Neural cell (in vitro differentiated cells): ENCODE results near the gene HMX1.

Source experiments
- EP300 ChIP-seq: fragments of 450-650 bp; conservative IDR thresholded peaks from 2 replicates; pipeline ENCODE4 v1.6.1; 2014; ENCODE audit warnings: antibody characterized with exemption, mild to moderate bottlenecking, moderate library complexity; ENCODE audit not compliant: poor library complexity, severe bottlenecking
- EZH2 ChIP-seq: fragments of 200-600, 300-800 bp; shearing (Covaris generic), sonication (generic); IDR thresholded peaks from 2 replicates; pipeline ENCODE4 v1.6.1; 2014; ENCODE audit warnings: antibody characterized with exemption, low read length, borderline replicate concordance, mild to moderate bottlenecking; ENCODE audit not compliant: insufficient read depth, poor library complexity, severe bottlenecking
- MXI1 ChIP-seq: fragments of 450-650 bp; conservative IDR thresholded peaks from 2 replicates; pipeline ENCODE4 v1.6.1; 2014; ENCODE audit warnings: antibody characterized with exemption, mild to moderate bottlenecking; ENCODE audit not compliant: poor library complexity, severe bottlenecking
- POLR2AphosphoS5 ChIP-seq: IDR thresholded peaks from 2 replicates; pipeline ENCODE4 v1.6.1; 2012
- REST ChIP-seq: IDR thresholded peaks from 2 replicates; pipeline ENCODE4 v1.6.1; 2012; ENCODE audit warnings: borderline replicate concordance
- SMC3 ChIP-seq: fragments of 450-650 bp; conservative IDR thresholded peaks from 2 replicates; pipeline ENCODE4 v1.6.1; 2014; ENCODE audit warnings: antibody characterized with exemption, mild to moderate bottlenecking, moderate library complexity; ENCODE audit not compliant: poor library complexity
- TAF1 ChIP-seq: IDR thresholded peaks from 2 replicates; pipeline ENCODE4 v1.6.1; 2012; ENCODE audit warnings: low read depth
- TF ChIP-seq, protein P1 (sequence below): fragments of 450-650 bp; IDR thresholded peaks from 2 replicates; pipeline ENCODE4 v1.5.1; 2014; ENCODE audit warnings: antibody characterized with exemption, mild to moderate bottlenecking, moderate library complexity; ENCODE audit not compliant: poor library complexity, severe bottlenecking

GRCh38 chr4:8847331-8847730 is 24.3 kb downstream of the HMX1 start:
- TF ChIP-seq, protein P1, sequence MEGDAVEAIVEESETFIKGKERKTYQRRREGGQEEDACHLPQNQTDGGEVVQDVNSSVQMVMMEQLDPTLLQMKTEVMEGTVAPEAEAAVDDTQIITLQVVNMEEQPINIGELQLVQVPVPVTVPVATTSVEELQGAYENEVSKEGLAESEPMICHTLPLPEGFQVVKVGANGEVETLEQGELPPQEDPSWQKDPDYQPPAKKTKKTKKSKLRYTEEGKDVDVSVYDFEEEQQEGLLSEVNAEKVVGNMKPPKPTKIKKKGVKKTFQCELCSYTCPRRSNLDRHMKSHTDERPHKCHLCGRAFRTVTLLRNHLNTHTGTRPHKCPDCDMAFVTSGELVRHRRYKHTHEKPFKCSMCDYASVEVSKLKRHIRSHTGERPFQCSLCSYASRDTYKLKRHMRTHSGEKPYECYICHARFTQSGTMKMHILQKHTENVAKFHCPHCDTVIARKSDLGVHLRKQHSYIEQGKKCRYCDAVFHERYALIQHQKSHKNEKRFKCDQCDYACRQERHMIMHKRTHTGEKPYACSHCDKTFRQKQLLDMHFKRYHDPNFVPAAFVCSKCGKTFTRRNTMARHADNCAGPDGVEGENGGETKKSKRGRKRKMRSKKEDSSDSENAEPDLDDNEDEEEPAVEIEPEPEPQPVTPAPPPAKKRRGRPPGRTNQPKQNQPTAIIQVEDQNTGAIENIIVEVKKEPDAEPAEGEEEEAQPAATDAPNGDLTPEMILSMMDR, result no peak
- TF ChIP-seq TAF1, result no peak
- no peak for TF ChIP-seq EZH2
- TF ChIP-seq EP300, result no peak
- no peak for TF ChIP-seq POLR2AphosphoS5
- no peak for TF ChIP-seq MXI1
- TF ChIP-seq REST, result no peak
- no peak for TF ChIP-seq SMC3
